Measurements from ENCODE around the gene RAB8B. TPM values are rescaled to one million over a fixed set of nuclear protein-coding genes. Genes with fewer than 3 reads are reported as not detected.
"Not testable (repeated sequence)": the region's sequence is repeated elsewhere in the genome, so short reads cannot be mapped to it uniquely, and the experiment has no call there.

The RAB8B gene
- total and polyA plus RNA-seq, 2 experiments from 2014 or later: 5.1 to 12.4 TPM

DNA sequence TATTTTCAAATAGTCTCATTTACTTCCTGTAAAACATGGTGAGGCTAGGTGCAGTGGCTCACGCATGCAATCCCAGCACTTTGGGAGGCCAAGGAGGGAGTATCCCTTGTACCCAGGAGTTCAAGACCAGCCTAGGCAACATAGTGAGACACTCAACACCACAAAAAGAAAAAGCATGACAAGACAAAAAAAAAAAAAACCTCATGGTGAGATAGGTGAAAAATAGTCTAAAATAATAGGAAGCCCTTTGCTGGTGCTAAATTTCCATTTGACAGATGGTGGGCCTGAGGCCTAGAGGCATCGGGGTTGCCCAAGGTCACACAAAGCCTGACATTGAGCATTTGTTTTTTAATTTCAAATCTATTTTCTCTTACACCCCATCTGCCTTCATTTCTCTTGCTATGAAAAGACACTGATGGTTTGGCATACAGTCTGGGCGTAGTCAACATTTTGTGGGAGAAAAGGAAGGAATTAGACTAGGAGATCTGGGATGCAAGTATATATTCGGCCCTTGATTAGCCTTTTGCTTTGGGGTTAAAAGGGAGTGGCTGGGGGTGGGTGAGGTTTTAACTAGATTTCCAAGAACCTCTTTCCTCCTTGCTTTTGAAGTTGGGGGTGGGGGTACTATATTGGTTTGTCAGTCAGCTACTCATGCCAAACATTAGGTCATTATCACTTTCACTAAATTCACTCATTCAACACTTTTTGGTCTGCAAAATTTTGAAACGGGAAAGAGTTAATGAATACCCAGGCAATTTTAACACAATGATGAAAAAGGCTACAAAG lies 11.3 kb downstream of the RAB8B start:
- Histone ChIP-seq H3K4me1 (ENCODE audit: low read depth) (peaks cover 16% of the 10 kb centered on the region), H3K27me3 (no peaks in the 10 kb centered on the region), H3K4me3 (no peak overlapping the region), H3K9me3 (ENCODE audit: low read depth) (no peaks in the 10 kb centered on the region), H3K27ac (no peak overlapping the region), H3K36me3 (no peaks in the 10 kb centered on the region)
- no peak for DNase-seq (ENCODE audit: low read depth in 1 of 2, low spot score in 1 of 2)
- TF ChIP-seq, protein P1, sequence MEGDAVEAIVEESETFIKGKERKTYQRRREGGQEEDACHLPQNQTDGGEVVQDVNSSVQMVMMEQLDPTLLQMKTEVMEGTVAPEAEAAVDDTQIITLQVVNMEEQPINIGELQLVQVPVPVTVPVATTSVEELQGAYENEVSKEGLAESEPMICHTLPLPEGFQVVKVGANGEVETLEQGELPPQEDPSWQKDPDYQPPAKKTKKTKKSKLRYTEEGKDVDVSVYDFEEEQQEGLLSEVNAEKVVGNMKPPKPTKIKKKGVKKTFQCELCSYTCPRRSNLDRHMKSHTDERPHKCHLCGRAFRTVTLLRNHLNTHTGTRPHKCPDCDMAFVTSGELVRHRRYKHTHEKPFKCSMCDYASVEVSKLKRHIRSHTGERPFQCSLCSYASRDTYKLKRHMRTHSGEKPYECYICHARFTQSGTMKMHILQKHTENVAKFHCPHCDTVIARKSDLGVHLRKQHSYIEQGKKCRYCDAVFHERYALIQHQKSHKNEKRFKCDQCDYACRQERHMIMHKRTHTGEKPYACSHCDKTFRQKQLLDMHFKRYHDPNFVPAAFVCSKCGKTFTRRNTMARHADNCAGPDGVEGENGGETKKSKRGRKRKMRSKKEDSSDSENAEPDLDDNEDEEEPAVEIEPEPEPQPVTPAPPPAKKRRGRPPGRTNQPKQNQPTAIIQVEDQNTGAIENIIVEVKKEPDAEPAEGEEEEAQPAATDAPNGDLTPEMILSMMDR (IDR thresholded peaks at IDR 0.05; ENCODE audit: low read depth, low read length): no peak

DNA sequence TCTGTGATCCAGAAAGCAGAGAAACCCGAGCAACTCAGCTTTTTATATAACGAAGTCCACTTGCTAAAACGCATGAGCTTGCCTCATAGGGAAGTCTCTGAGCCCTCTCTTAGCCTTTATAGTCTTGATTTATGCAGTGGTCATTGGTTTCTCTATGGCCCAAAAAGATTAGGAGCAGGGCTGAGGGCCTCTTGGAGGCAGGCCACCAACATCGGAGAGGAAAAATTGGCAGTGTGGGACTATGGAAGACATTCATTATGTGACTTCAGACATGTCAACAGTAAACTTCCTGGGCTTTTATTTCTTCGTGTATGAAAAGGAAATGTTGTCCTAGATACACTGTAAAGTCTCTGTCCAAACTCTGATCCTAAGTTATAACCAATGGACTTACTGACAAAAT lies 13.5 kb downstream of the RAB8B start:
- Histone ChIP-seq H3K27ac (no peak overlapping the region), H3K36me3 (no peaks in the 10 kb centered on the region), H3K27me3 (peaks cover 6% of the 10 kb centered on the region), H3K9me3 (ENCODE audit: low read depth) (no peaks in the 10 kb centered on the region), H3K4me3 (no peak overlapping the region), H3K4me1 (ENCODE audit: low read depth) (peaks cover 14% of the 10 kb centered on the region)
- TF ChIP-seq, protein P1 (IDR thresholded peaks at IDR 0.05; ENCODE audit: low read depth, low read length): no peak
- no peak for DNase-seq (ENCODE audit: low read depth in 1 of 2, low spot score in 1 of 2)

DNA sequence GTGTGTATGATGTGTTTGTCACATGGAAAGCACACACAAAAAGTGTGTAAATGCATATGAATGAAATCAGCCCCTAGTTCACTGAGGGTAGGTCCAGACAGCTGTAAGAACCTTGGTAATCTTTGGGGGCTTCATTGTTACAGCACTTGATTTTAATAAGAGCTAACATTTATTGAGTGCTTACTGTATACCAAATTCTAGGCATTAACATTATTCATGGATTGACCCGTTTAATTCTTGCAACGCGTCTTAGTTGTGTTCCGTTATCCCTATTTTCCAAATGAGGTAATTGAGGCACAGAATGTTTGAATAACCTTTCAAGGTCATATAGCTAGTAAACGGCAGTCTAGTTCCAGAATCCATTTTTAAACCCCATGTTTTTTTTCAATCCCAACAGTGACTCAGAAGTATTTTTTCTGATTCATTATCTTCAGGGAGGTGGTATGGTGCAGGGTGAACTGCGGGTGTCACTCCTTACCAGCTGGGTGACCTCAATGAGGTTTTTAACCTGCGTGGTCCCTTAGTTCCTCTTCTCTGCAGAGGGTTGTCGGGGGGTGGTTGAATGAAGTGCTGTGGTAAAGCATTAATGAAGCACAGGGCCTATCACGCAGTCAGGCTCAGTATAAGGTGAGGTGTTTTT lies 14.2 kb downstream of the RAB8B start:
- no peak for DNase-seq (ENCODE audit: low read depth in 1 of 2, low spot score in 1 of 2)
- H3K27ac ChIP-seq: no peak overlapping the region
- no peak overlapping the region for H3K4me3 ChIP-seq
- H3K4me1 ChIP-seq (ENCODE audit: low read depth): peaks cover 7% of the 10 kb centered on the region
- peaks cover 6% of the 10 kb centered on the region for H3K27me3 ChIP-seq
- TF ChIP-seq, protein P1 (IDR thresholded peaks at IDR 0.05; ENCODE audit: low read depth, low read length): no peak
- H3K9me3 ChIP-seq (ENCODE audit: low read depth): no peaks in the 10 kb centered on the region
- H3K36me3 ChIP-seq: no peaks in the 10 kb centered on the region

DNA sequence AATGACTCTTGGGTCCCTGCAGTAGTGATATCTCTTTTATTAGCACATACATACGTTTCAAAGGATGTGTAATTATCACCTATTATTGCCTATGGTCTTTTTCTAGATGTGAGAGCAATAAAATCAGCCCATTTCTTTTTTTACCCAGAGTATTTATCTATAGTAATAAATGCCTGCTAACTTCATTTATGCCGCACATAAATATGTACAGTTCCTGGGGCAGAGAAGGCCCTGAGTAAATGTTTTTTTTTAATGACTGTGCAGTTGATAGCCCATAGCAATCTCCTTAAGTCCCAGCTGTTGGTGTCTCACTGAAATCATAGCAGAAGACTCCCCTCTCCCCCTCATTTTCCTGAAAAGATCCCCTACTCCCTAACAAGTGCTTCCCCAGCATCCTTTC lies 16.7 kb downstream of the RAB8B start:
- Histone ChIP-seq H3K4me1 (ENCODE audit: low read depth) (peaks cover 10% of the 10 kb centered on the region), H3K27me3 (peaks cover 6% of the 10 kb centered on the region), H3K4me3 (no peak overlapping the region), H3K27ac (no peak overlapping the region), H3K9me3 (ENCODE audit: low read depth) (no peaks in the 10 kb centered on the region), H3K36me3 (no peaks in the 10 kb centered on the region)
- DNase-seq (ENCODE audit: low read depth in 1 of 2, low spot score in 1 of 2): no peak
- TF ChIP-seq, protein P1 (IDR thresholded peaks at IDR 0.05; ENCODE audit: low read depth, low read length): no peak

DNA sequence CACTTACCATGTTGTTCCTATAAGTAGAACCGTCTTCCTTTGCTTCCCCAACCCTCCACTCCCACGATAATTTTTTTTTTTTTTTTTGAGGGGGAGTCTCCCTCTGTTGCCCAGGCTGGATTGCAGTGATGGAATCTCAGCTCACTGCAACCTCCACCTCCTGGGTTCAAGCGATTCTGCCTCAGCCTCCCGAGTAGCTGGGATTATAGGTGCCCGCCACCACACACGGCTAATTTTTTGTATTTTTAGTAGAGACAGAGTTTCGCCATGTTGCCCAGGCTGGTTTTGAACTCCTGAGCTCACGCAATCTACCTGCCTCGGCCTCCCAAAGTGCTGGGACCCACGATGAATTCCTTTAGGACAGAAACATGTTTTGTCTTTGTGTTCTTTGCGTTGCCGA lies 19.4 kb downstream of the RAB8B start:
- not testable (repeated sequence) for H3K4me3 ChIP-seq; H3K36me3 ChIP-seq; H3K9me3 ChIP-seq (ENCODE audit: low read depth); H3K27ac ChIP-seq; DNase-seq (ENCODE audit: low read depth in 1 of 2, low spot score in 1 of 2)
- Histone ChIP-seq H3K27me3 (peaks cover 13% of the 10 kb centered on the region), H3K4me1 (ENCODE audit: low read depth) (peaks cover 11% of the 10 kb centered on the region)

Data from cardiac muscle cell (in vitro differentiated cells and primary cell).